ENCODE data around the gene SLC26A6. TPM values are rescaled to one million over a fixed set of nuclear protein-coding genes. Genes with fewer than 3 reads are reported as not detected.

Gene SLC26A6
- total and polyA plus RNA-seq, 11 donors: 6.7 to 14.6 (median 9.9) TPM

DNA sequence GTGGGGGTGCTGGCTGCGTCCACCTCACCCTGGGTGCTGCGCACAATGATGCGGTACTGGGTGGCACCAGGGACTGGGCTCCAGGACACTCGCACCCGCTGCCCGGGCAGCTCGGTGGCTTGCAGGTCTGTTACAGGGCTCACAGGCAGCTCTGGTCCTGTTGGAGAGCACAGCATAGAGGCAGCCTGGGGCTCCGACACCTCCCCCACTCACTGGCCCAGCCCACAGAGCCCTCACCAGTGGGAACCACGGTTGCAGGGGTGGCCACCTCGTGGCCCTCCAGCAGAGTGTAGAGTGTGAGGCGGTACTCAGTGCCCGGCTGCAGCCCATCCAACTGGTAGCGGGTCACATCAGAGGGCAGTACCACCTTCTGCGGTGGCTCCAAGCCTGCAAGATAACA is 43.8 kb downstream of the SLC26A6 start:
- peaks cover 0 to 8% (median 0%) of the 10 kb centered on the region in 9 donors for H3K36me3 ChIP-seq
- WGBS, 4 donors: 91 to 95% (median 92%) methylated on average over 10 to 14 of the region's 14 CpGs
- H3K27ac ChIP-seq: no peak overlapping the region
- H3K9me3 ChIP-seq: no peaks in the 10 kb centered on the region
- H3K4me1 ChIP-seq: peaks cover 0 to 24% (median 17%) of the 10 kb centered on the region in 12 donors
- DNase-seq (no peak), ATAC-seq (no peak)
- intact Hi-C loops (cut with DNase I): no loop called here
- no peak overlapping the region for H3K4me3 ChIP-seq
- peaks cover 0 to 17% (median 0%) of the 10 kb centered on the region in 9 donors for H3K27me3 ChIP-seq
- TF ChIP-seq CTCF (IDR thresholded peaks at IDR 0.05): no peak
- TF ChIP-seq POLR2A (IDR thresholded peaks at IDR 0.05): no peak

GRCh38 chr3:48588230-48588629 is 47.0 kb downstream of the SLC26A6 start:
- 67 to 78% (median 74%) methylated on average over 7 to 15 of the region's 15 CpGs for WGBS, 4 donors
- intact Hi-C loops (cut with DNase I): no loop called here
- DNase-seq: no peak

DNA sequence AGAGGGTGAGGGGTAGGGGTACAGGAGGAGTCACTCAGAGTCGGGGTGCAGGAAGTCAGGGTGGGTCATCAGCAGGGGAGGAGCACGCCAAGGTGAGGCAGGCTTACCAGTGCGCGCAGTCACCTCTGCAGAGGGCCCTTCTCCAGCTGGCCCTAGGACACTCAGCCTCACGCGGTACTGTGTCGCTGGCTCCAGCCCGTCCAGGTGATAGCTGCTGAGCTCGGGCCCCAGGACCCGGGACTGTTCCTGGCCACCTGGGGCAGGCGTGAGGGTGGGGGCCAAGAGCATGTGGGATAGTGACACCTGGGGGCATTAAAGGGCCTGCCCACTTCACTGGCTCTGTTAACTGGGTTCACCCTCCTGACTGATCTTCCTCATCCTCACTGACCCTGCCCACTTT is 47.6 kb downstream of the SLC26A6 start:
- ATAC-seq: no peak
- no peak for DNase-seq
- intact Hi-C loops (cut with DNase I): no loop called here
- Histone ChIP-seq H3K4me3 (no peak overlapping the region), H3K36me3 (peaks cover 0 to 19% (median 0%) of the 10 kb centered on the region in 9 donors), H3K27me3 (no peaks in the 10 kb centered on the region), H3K4me1 (no peaks in the 10 kb centered on the region), H3K9me3 (no peaks in the 10 kb centered on the region), H3K27ac (no peak overlapping the region)
- 65 to 88% (median 84%) methylated on average over 5 to 11 of the region's 11 CpGs for WGBS, 4 donors
- TF ChIP-seq CTCF (IDR thresholded peaks at IDR 0.05) (no peak), POLR2A (IDR thresholded peaks at IDR 0.05) (no peak)

More at GRCh38 chr3:48588230-48588629, 47.0 kb downstream of the SLC26A6 start:
- Histone ChIP-seq H3K27me3 (no peaks in the 10 kb centered on the region), H3K27ac (no peak overlapping the region), H3K9me3 (no peaks in the 10 kb centered on the region), H3K4me1 (no peaks in the 10 kb centered on the region), H3K36me3 (peaks cover 0 to 19% (median 0%) of the 10 kb centered on the region in 9 donors), H3K4me3 (no peak overlapping the region)
- ATAC-seq: no peak
- TF ChIP-seq POLR2A (IDR thresholded peaks at IDR 0.05): no peak
- no peak for TF ChIP-seq CTCF (IDR thresholded peaks at IDR 0.05)

- H3K9me3 ChIP-seq: no peaks in the 10 kb centered on the region
- DNase-seq: no peak
- H3K36me3 ChIP-seq: peaks cover 0 to 19% (median 3%) of the 10 kb centered on the region in 9 donors
- TF ChIP-seq CTCF (IDR thresholded peaks at IDR 0.05) (no peak), POLR2A (IDR thresholded peaks at IDR 0.05) (no peak)
- H3K4me3 ChIP-seq: no peak overlapping the region
- no peak for ATAC-seq
- H3K4me1 ChIP-seq: no peaks in the 10 kb centered on the region
- H3K27me3 ChIP-seq: no peaks in the 10 kb centered on the region
- no peak overlapping the region for H3K27ac ChIP-seq
- 81 to 91% (median 87%) methylated on average over 8 of the region's 8 CpGs for WGBS, 4 donors
- intact Hi-C loops (cut with DNase I): no loop called here
Observed at GRCh38 chr3:48585411-48585810, 49.9 kb downstream of the SLC26A6 start.
